Esophagus squamous epithelium (tissue), 5 donors: ENCODE data around the gene RNF144A. TPM values are rescaled to one million over a fixed set of nuclear protein-coding genes. Genes with fewer than 3 reads are reported as not detected.

Experiments
- DNase-seq: peaks from one replicate; lab custom pipeline; 2025; lab: John Stamatoyannopoulos, UW
- H3K27ac ChIP-seq, 4 donors: fragments of 200-600 bp; sonication (generic); one replicate each; pipeline ENCODE4 v1.5.1; 2016 to 2019; ENCODE audit warnings: mild to moderate bottlenecking in 1 of 4
- H3K27me3 ChIP-seq, 4 donors: fragments of 200-600 bp; sonication (generic); 1 replicate in 3 of 4; 2 replicates in 1 of 4; pipeline versions ENCODE4 v1.5.1 to v1.6.0; 2017 to 2021; ENCODE audit warnings: antibody characterized with exemption in 1 of 4
- H3K36me3 ChIP-seq, 3 donors: fragments of 200-600 bp; sonication (generic); one replicate each; pipeline ENCODE4 v1.5.1; 2016 to 2019
- H3K4me1 ChIP-seq, 3 donors: fragments of 200-600 bp; sonication (generic); one replicate each; pipeline ENCODE4 v1.5.1; 2017 to 2019
- H3K4me3 ChIP-seq, 4 donors: fragments of 200-600 bp; sonication (generic); 1 replicate in 3 of 4; 2 replicates in 1 of 4; pipeline ENCODE4 v1.5.1; 2016 to 2019; ENCODE audit warnings: mild to moderate bottlenecking in 2 of 4, moderate library complexity in 1 of 4
- H3K9me3 ChIP-seq, 3 donors: fragments of 200-600 bp; sonication (generic); one replicate each; pipeline ENCODE4 v1.5.1; 2016 to 2019
- CTCF ChIP-seq, 6 experiments: fragments of 450-650 bp in 4 of 6; fragments of 200-600 bp in 2 of 6; sonication (generic) in 2 of 6; IDR thresholded peaks; one replicate each; pipeline ENCODE4 v1.5.1; 2016 to 2019; ENCODE audit warnings: antibody characterized with exemption in 6 of 6, mild to moderate bottlenecking in 4 of 6, moderate library complexity in 4 of 6
- POLR2A ChIP-seq, 4 donors: fragments of 450-650 bp; IDR thresholded peaks; one replicate each; pipeline ENCODE4 v1.6.1; 2017; ENCODE audit warnings: antibody characterized with exemption in 4 of 4, mild to moderate bottlenecking in 4 of 4, moderate library complexity in 3 of 4
- WGBS, 2 donors: methylation state at CpG; one replicate each; pipeline ENCODE4 v1.1.5; 2018; 5-methylcytosine and 5-hydroxymethylcytosine counted together
- intact Hi-C: fragments of 100-400 bp; cut with DNase I; formaldehyde crosslinking; loops from one replicate; pipeline ENCODE4 v1.15.0; 2022
- total RNA-seq, 4 donors: library from RNA; depleted of rRNA; stranded (reverse); fragments of >200 nt; gene quantifications; one replicate each; pipeline ENCODE4 v1.1.0, GENCODE V29; 2016
- donor health status: DM: yes; HTN: yes; CAD: no.

The RNF144A gene
- total RNA-seq, 4 donors from 2014 or later, result 6.2 to 11.6 (median 8.2) TPM

- no peaks in the 10 kb centered on the region for H3K4me1 ChIP-seq
- intact Hi-C loops, result no loop called here
- no peak for DNase-seq
- TF ChIP-seq POLR2A (IDR thresholded peaks at IDR 0.05) (no peak), CTCF (IDR thresholded peaks at IDR 0.05) (no peak)
- H3K27me3 ChIP-seq, result no peaks in the 10 kb centered on the region
- no peak overlapping the region for H3K27ac ChIP-seq
- H3K4me3 ChIP-seq, result no peak overlapping the region
- H3K9me3 ChIP-seq, result no peaks in the 10 kb centered on the region
- H3K36me3 ChIP-seq, result no peaks in the 10 kb centered on the region
- WGBS, 2 donors, result 57 to 88% methylated on average over 1 to 4 of the region's 6 CpGs
Measured at GRCh38 chr2:7071154-7071553, 153.9 kb downstream of the RNF144A start.

- Histone ChIP-seq H3K27ac (no peak overlapping the region), H3K27me3 (no peaks in the 10 kb centered on the region), H3K4me3 (no peak overlapping the region), H3K4me1 (no peaks in the 10 kb centered on the region), H3K36me3 (no peaks in the 10 kb centered on the region), H3K9me3 (no peaks in the 10 kb centered on the region)
- TF ChIP-seq POLR2A (IDR thresholded peaks at IDR 0.05) (no peak), CTCF (IDR thresholded peaks at IDR 0.05) (no peak)
- intact Hi-C loops, result no loop called here
- WGBS, 2 donors, result 59 to 61% methylated on average over 2 to 3 of the region's 3 CpGs
- no peak for DNase-seq
Measured at GRCh38 chr2:7071916-7072556, 154.8 kb downstream of the RNF144A start.

GRCh38 chr2:7073901-7074300, 156.7 kb downstream of the RNF144A start:
- DNase-seq, result no peak
- Histone ChIP-seq H3K9me3 (no peaks in the 10 kb centered on the region), H3K4me1 (no peaks in the 10 kb centered on the region), H3K27ac (no peak overlapping the region), H3K27me3 (no peaks in the 10 kb centered on the region), H3K4me3 (no peak overlapping the region), H3K36me3 (no peaks in the 10 kb centered on the region)
- TF ChIP-seq CTCF (IDR thresholded peaks at IDR 0.05) (no peak), POLR2A (IDR thresholded peaks at IDR 0.05) (no peak)
- intact Hi-C loops, result no loop called here
- 62 to 73% methylated on average over 3 of the region's 3 CpGs for WGBS, 2 donors

- H3K4me3 ChIP-seq, result no peak overlapping the region
- intact Hi-C loops, result no loop called here
- TF ChIP-seq POLR2A (IDR thresholded peaks at IDR 0.05), result no peak
- H3K27me3 ChIP-seq, result no peaks in the 10 kb centered on the region
- H3K27ac ChIP-seq, result no peak overlapping the region
- H3K9me3 ChIP-seq, result no peaks in the 10 kb centered on the region
- H3K36me3 ChIP-seq, result no peaks in the 10 kb centered on the region
- DNase-seq, result no peak
- 88 to 90% methylated on average over 1 of the region's 1 CpG for WGBS, 2 donors
- H3K4me1 ChIP-seq, result no peaks in the 10 kb centered on the region
Measured at GRCh38 chr2:7075834-7076233, 158.6 kb downstream of the RNF144A start.

- 73 to 75% methylated on average over 10 of the region's 10 CpGs for WGBS, 2 donors
- Histone ChIP-seq H3K36me3 (no peaks in the 10 kb centered on the region), H3K4me3 (no peak overlapping the region), H3K27ac (peak overlapping the region in 2 of 4 donors; percentile 5 to 7), H3K27me3 (no peaks in the 10 kb centered on the region), H3K9me3 (no peaks in the 10 kb centered on the region), H3K4me1 (no peaks in the 10 kb centered on the region)
- DNase-seq, result no peak
- TF ChIP-seq POLR2A (IDR thresholded peaks at IDR 0.05) (no peak), CTCF (IDR thresholded peaks at IDR 0.05) (no peak)
- intact Hi-C loops, result no loop called here
Measured at GRCh38 chr2:7077660-7078267, 160.6 kb downstream of the RNF144A start.
